GM10248 (cell line): ENCODE measurements around the gene PCDHGA7.
"Not testable (repeated sequence)": the region's sequence is repeated elsewhere in the genome, so short reads cannot be mapped to it uniquely, and the experiment has no call there.

Source experiments
- CTCF ChIA-PET: fragments of 300-600 bp; sonication (Branson Sonifier 250); formaldehyde crosslinking; extraction: SDS; loops from one replicate; lab custom pipeline; 2021; ENCODE audit warnings: antibody characterized with exemption; lab: Yijun Ruan, JAX
- POLR2A ChIA-PET: fragments of 350-650 bp; sonication (Branson Sonifier 250); formaldehyde crosslinking; extraction: SDS; loops from one replicate; lab custom pipeline; 2020; ENCODE audit warnings: antibody characterized with exemption; lab: Yijun Ruan, JAX
- DNase-seq: peaks from one replicate; pipeline ENCODE4 v3.0.0; 2012; ENCODE audit errors: extremely low spot score
- TF ChIP-seq, protein P1 (sequence below): IDR thresholded peaks from 2 replicates; pipeline ENCODE4 v1.5.1; 2012; ENCODE audit warnings: mild to moderate bottlenecking, low read depth; ENCODE audit errors: extremely low read depth, missing control alignments, control extremely low read depth

Gene PCDHGA7

DNA sequence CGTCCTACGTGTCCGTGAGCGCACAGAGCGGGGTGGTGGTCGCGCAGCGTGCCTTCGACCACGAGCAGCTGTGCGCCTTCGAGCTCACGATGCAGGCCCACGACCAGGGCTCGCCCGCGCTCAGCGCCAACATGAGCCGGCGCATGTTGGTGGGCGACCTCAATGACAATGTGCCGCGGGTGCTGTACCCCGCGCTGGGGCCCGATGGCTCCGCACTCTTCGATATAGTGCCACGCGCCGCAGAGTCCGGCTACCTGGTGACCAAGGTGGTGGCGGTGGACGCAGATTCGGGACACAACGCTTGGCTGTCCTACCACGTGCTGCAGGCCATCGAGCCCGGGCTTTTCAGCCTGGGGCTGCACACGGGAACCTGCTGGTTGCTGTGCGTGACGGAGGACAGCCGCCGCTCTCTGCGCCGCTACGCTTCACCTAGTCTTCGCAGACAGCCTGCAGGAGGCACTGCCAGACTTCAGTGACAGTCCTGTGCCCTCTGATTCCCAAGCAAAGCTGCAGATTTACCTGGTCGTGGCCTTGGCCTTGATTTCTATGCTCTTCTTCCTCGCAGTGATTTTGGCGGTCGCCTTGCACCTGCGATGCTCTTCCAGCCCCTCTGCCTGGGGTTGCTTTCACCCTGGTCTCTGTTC lies 45.4 kb downstream of the PCDHGA7 start:
- TF ChIP-seq, protein P1, sequence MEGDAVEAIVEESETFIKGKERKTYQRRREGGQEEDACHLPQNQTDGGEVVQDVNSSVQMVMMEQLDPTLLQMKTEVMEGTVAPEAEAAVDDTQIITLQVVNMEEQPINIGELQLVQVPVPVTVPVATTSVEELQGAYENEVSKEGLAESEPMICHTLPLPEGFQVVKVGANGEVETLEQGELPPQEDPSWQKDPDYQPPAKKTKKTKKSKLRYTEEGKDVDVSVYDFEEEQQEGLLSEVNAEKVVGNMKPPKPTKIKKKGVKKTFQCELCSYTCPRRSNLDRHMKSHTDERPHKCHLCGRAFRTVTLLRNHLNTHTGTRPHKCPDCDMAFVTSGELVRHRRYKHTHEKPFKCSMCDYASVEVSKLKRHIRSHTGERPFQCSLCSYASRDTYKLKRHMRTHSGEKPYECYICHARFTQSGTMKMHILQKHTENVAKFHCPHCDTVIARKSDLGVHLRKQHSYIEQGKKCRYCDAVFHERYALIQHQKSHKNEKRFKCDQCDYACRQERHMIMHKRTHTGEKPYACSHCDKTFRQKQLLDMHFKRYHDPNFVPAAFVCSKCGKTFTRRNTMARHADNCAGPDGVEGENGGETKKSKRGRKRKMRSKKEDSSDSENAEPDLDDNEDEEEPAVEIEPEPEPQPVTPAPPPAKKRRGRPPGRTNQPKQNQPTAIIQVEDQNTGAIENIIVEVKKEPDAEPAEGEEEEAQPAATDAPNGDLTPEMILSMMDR: no peak
- POLR2A ChIA-PET: no interaction called here
- CTCF ChIA-PET: interaction anchor here (0.8 to 4.7 kb wide), 6 partner anchors 10 to 139 kb away, joined by 3 to 24 read pairs (median 6); partner anchors contain the start of genes PCDHGB6 and PCDHGB7
- DNase-seq: no peak

DNA sequence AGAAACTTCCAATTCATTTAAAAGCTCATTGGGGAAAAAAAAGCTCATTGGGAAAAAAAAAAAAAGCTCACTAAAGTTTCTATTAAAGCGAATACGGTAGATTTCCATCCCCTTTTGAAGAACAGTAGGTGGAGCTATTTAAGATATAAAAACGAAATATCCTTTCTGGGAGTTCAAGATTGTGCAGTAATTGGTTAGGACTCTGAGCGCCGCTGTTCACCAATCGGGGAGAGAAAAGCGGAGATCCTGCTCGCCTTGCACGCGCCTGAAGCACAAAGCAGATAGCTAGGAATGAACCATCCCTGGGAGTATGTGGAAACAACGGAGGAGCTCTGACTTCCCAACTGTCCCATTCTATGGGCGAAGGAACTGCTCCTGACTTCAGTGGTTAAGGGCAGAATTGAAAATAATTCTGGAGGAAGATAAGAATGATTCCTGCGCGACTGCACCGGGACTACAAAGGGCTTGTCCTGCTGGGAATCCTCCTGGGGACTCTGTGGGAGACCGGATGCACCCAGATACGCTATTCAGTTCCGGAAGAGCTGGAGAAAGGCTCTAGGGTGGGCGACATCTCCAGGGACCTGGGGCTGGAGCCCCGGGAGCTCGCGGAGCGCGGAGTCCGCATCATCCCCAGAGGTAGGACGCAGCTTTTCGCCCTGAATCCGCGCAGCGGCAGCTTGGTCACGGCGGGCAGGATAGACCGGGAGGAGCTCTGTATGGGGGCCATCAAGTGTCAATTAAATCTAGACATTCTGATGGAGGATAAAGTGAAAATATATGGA lies 48.0 kb downstream of the PCDHGA7 start, which contains the start of gene PCDHGA12:
PCDHGA12 (plus strand) TSS at position 176 of the 782 bp plus-strand sequence; CDS start at position 429, 253 bp downstream.
- ChIA-PET POLR2A (no interaction called here), CTCF (interaction anchor here (1.0 to 4.7 kb wide), 18 partner anchors 9 to 188 kb away, joined by 3 to 24 read pairs (median 4); partner anchors contain the start of genes DIAPH1, PCDHGA10, PCDHGA11 and PCDHGA3)
- TF ChIP-seq, protein P1: peak; percentile 9
- DNase-seq: peak; percentile 85

DNA sequence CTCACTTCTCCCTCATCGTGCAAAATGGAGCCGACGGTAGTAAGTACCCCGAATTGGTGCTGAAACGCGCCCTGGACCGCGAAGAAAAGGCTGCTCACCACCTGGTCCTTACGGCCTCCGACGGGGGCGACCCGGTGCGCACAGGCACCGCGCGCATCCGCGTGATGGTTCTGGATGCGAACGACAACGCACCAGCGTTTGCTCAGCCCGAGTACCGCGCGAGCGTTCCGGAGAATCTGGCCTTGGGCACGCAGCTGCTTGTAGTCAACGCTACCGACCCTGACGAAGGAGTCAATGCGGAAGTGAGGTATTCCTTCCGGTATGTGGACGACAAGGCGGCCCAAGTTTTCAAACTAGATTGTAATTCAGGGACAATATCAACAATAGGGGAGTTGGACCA lies 48.7 kb downstream of the PCDHGA7 start:
- ChIA-PET POLR2A (no interaction called here), CTCF (interaction anchor here (1.3 to 4.7 kb wide), 13 partner anchors 10 to 135 kb away, joined by 3 to 24 read pairs (median 9); partner anchors contain the start of genes PCDHGA10, PCDHGA11, PCDHGA3 and PCDHGB7)
- TF ChIP-seq, protein P1: no peak
- peak; percentile 54 for DNase-seq

DNA sequence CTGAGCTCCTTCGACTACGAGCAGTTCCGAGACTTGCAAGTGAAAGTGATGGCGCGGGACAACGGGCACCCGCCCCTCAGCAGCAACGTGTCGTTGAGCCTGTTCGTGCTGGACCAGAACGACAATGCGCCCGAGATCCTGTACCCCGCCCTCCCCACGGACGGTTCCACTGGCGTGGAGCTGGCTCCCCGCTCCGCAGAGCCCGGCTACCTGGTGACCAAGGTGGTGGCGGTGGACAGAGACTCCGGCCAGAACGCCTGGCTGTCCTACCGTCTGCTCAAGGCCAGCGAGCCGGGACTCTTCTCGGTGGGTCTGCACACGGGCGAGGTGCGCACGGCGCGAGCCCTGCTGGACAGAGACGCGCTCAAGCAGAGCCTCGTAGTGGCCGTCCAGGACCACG lies 49.8 kb downstream of the PCDHGA7 start:
- DNase-seq, CTCF ChIA-PET, POLR2A ChIA-PET: not testable (repeated sequence)

DNA sequence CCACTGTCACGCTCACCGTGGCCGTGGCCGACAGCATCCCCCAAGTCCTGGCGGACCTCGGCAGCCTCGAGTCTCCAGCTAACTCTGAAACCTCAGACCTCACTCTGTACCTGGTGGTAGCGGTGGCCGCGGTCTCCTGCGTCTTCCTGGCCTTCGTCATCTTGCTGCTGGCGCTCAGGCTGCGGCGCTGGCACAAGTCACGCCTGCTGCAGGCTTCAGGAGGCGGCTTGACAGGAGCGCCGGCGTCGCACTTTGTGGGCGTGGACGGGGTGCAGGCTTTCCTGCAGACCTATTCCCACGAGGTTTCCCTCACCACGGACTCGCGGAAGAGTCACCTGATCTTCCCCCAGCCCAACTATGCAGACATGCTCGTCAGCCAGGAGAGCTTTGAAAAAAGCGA lies 50.2 kb downstream of the PCDHGA7 start:
- DNase-seq, POLR2A ChIA-PET, CTCF ChIA-PET: not testable (repeated sequence)

DNA sequence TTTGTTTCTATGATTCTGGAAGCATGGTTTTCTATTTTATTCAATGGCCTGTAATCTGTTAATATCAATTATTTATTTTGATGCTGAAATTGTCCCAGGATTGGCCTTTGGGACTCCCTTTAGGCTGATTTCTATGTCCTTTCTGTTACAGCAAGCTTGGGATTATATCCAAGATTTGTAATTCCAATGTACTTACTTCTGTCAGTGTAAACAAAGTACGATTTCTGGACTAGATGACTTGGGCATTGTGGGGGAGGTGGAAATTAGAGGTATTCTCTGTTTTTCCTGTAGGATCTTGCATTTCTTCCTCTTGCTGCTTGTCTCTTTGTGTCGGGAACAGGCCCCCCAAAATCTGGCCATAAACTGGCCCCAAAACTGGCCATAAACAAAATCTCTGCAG lies 51.5 kb downstream of the PCDHGA7 start:
- TF ChIP-seq, protein P1: no peak
- ChIA-PET POLR2A (no interaction called here), CTCF (interaction anchor here (0.8 to 1.4 kb wide), 2 partner anchors 13 to 26 kb away, joined by 4 read pairs; partner anchors contain the start of genes PCDHGA11 and PCDHGB6)
- no peak for DNase-seq
